Upper lobe of left lung (tissue), 4 donors: ENCODE measurements around the gene YJEFN3.

ENCODE experiments used
- POLR2A ChIP-seq, 4 donors: fragments of 450-650 bp; IDR thresholded peaks; one replicate each; pipeline ENCODE4 v1.5.1; 2016 to 2017; ENCODE audit warnings: antibody characterized with exemption in 4 of 4, mild to moderate bottlenecking in 2 of 4
- POLR2AphosphoS5 ChIP-seq, 2 donors: sonication (generic); formaldehyde crosslinking; IDR thresholded peaks; one replicate each; pipeline ENCODE4 v1.5.1; 2017; ENCODE audit warnings: antibody characterized with exemption in 2 of 2
- TF ChIP-seq, protein P1 (sequence below), 6 experiments: fragments of 450-650 bp in 4 of 6; fragments of 200-600 bp in 2 of 6; sonication (generic) in 2 of 6; IDR thresholded peaks; one replicate each; pipeline ENCODE4 v1.5.1; 2016 to 2019; ENCODE audit warnings: antibody characterized with exemption in 6 of 6

DNA sequence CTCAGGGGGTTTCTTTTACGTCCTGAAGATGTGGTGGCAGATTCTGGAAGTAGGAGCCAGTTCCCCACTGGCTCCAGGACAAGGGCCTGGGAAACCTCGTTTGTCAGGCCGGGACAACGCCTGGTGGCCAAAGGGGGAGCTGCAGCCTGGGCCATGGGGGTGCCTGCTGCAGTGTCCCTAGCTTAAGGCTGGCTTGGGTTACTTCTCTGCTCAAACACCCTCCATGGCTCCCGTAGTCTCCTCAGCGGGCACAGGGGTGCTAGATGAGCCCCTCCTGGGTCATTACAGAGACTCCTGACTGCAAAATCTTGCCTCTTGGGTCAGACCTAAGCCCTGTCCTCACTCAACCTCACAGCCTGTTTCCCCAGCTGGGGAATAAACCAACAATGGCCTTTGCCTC lies 24.1 kb downstream of the YJEFN3 start:
- TF ChIP-seq, protein P1, sequence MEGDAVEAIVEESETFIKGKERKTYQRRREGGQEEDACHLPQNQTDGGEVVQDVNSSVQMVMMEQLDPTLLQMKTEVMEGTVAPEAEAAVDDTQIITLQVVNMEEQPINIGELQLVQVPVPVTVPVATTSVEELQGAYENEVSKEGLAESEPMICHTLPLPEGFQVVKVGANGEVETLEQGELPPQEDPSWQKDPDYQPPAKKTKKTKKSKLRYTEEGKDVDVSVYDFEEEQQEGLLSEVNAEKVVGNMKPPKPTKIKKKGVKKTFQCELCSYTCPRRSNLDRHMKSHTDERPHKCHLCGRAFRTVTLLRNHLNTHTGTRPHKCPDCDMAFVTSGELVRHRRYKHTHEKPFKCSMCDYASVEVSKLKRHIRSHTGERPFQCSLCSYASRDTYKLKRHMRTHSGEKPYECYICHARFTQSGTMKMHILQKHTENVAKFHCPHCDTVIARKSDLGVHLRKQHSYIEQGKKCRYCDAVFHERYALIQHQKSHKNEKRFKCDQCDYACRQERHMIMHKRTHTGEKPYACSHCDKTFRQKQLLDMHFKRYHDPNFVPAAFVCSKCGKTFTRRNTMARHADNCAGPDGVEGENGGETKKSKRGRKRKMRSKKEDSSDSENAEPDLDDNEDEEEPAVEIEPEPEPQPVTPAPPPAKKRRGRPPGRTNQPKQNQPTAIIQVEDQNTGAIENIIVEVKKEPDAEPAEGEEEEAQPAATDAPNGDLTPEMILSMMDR (IDR thresholded peaks at IDR 0.05), result peak; percentile 45 to 71 (median 56)
- TF ChIP-seq POLR2A (IDR thresholded peaks at IDR 0.05) (no peak), POLR2AphosphoS5 (IDR thresholded peaks at IDR 0.05) (no peak)
